HCT116 (cell line): ENCODE data around the gene SNX8. TPM values are rescaled to one million over a fixed set of nuclear protein-coding genes. Genes with fewer than 3 reads are reported as not detected.
A peak's percentile ranks its signal among the peaks of the same experiment; 100 is the strongest.

Experiments used
- ATAC-seq: fragments of 200-7000 bp; cut with Tn5 transposase; 2 replicates; pipeline ENCODE4 v1.9.1; 2020; ENCODE audit warnings: mild to moderate bottlenecking, moderate library complexity
- BruUV-seq: library from RNA; stranded (reverse); fragments of 400-500 nt; replicated peaks from 2 replicates; lab custom pipeline; 2021; lab: Mats Ljungman, UMichigan
- CTCF ChIA-PET: fragments of 300-600 bp; sonication (Branson Sonifier 250); formaldehyde crosslinking; loops from one replicate; lab custom pipeline; 2021; ENCODE audit warnings: antibody characterized with exemption; lab: Charles Lee
- POLR2A ChIA-PET: fragments of 300-600, 350-600 bp; sonication (Branson Sonifier 250); formaldehyde crosslinking; loops from one replicate; lab custom pipeline; 2021; ENCODE audit warnings: antibody characterized with exemption; lab: Charles Lee
- RAD21 ChIA-PET, 2 experiments: fragments of 300-600 bp; sonication (Branson Sonifier 250); formaldehyde crosslinking; loops; one replicate each; lab custom pipeline; 2023; ENCODE audit warnings: low total read pairs in 2 of 2; ENCODE audit not compliant: uncharacterized antibody in 2 of 2, unreplicated experiment in 2 of 2, low non-redundant PET in 1 of 2; lab: Charles Lee
- DNase-seq: peaks from one replicate; pipeline ENCODE4 v3.0.0-alpha.2; 2010; ENCODE audit warnings: low read depth, low spot score
- H2AFZ ChIP-seq: fragments of 200-600 bp; shearing (Covaris generic), sonication (generic); 2 replicates; pipeline ENCODE4 v1.6.1; 2017; ENCODE audit warnings: low read depth, mixed run types, mixed read lengths, antibody characterized with exemption, low read length; ENCODE audit not compliant: poor library complexity, severe bottlenecking
- H3K27ac ChIP-seq: 2 replicates; pipeline ENCODE4 v1.5.1; 2012; ENCODE audit warnings: low read depth, low read length
- H3K27me3 ChIP-seq: fragments of 200-600 bp; sonication (generic); 2 replicates; pipeline ENCODE4 v1.6.1; 2016; ENCODE audit warnings: mixed run types, low read length, mixed read lengths; ENCODE audit not compliant: insufficient read depth
- H3K36me3 ChIP-seq, 2 experiments: fragments of 200-500 bp in 1 of 2; fragments of 200-600 bp in 1 of 2; sonication (Bioruptor generic) in 1 of 2; sonication (generic) in 1 of 2; 2 replicates each; pipeline versions ENCODE4 v1.5.1 to v1.6.1; 2014 to 2016; ENCODE audit warnings: low read length in 2 of 2, inconsistent platforms in 1 of 2, mixed read lengths in 1 of 2, mixed run types in 1 of 2; ENCODE audit not compliant: insufficient read depth in 2 of 2, control insufficient read depth in 1 of 2
- H3K4me1 ChIP-seq, 2 experiments: fragments of 200-600 bp in 1 of 2; sonication (generic) in 1 of 2; 2 replicates each; pipeline versions ENCODE4 v1.5.1 to v1.6.1; 2012 to 2017; ENCODE audit warnings: low read length in 2 of 2, inconsistent platforms in 1 of 2, mild to moderate bottlenecking in 1 of 2, mixed read lengths in 1 of 2, mixed run types in 1 of 2, moderate library complexity in 1 of 2; ENCODE audit not compliant: insufficient read depth in 2 of 2, control insufficient read depth in 1 of 2
- H3K4me2 ChIP-seq: fragments of 200-600 bp; sonication (generic); 2 replicates; pipeline ENCODE4 v1.6.1; 2017; ENCODE audit warnings: mixed run types, low read length, mixed read lengths
- H3K4me3 ChIP-seq, 2 experiments: fragments of 200-600 bp in 1 of 2; sonication (generic) in 1 of 2; replicated peaks in 1 of 2; 2 replicates each; pipeline ENCODE4 v1.5.1; 2011 to 2016; ENCODE audit warnings: low read length in 2 of 2, control low read depth in 1 of 2, low read depth in 1 of 2, mild to moderate bottlenecking in 1 of 2, mixed read lengths in 1 of 2, mixed run types in 1 of 2
- H3K79me2 ChIP-seq: fragments of 200-600 bp; sonication (generic); 2 replicates; pipeline ENCODE4 v1.6.1; 2017; ENCODE audit warnings: mild to moderate bottlenecking, mixed run types, low read length, moderate library complexity, mixed read lengths; ENCODE audit not compliant: insufficient read depth
- H3K9ac ChIP-seq: fragments of 200-600 bp; sonication (generic); 2 replicates; pipeline ENCODE4 v1.6.1; 2016; ENCODE audit warnings: low read length, mixed read lengths
- H3K9me2 ChIP-seq: fragments of 200-600 bp; sonication (generic), shearing (Covaris generic); 2 replicates; pipeline ENCODE4 v1.6.1; 2017; ENCODE audit warnings: mixed run types, mild to moderate bottlenecking, moderate library complexity; ENCODE audit not compliant: insufficient read depth
- H3K9me3 ChIP-seq, 2 experiments: fragments of 200-500 bp in 1 of 2; fragments of 200-600 bp in 1 of 2; sonication (Bioruptor generic) in 1 of 2; sonication (generic) in 1 of 2; 2 replicates each; pipeline ENCODE4 v1.6.1; 2014 to 2017; ENCODE audit warnings: low read length in 2 of 2, mixed read lengths in 2 of 2, inconsistent platforms in 1 of 2, low read depth in 1 of 2, mild to moderate bottlenecking in 1 of 2, mixed run types in 1 of 2, moderate library complexity in 1 of 2; ENCODE audit not compliant: control insufficient read depth in 1 of 2, insufficient read depth in 1 of 2
- H4K20me1 ChIP-seq: fragments of 200-600 bp; sonication (generic), shearing (Covaris generic); 2 replicates; pipeline ENCODE4 v1.6.1; 2017; ENCODE audit warnings: mixed run types, mild to moderate bottlenecking, moderate library complexity; ENCODE audit not compliant: insufficient read depth
- EGR1 ChIP-seq: IDR thresholded peaks from 2 replicates; pipeline ENCODE4 v1.6.1; 2012; ENCODE audit warnings: low read depth
- EZH2 ChIP-seq: fragments of 200-600 bp; sonication (generic); IDR thresholded peaks from 2 replicates; pipeline ENCODE4 v1.6.1; 2017; ENCODE audit warnings: antibody characterized with exemption, mixed run types
- POLR2A ChIP-seq: IDR thresholded peaks from 2 replicates; pipeline ENCODE4 v1.7.0; 2011; ENCODE audit warnings: borderline replicate concordance; ENCODE audit not compliant: insufficient read depth, insufficient read length; ENCODE audit errors: extremely low read depth
- SP1 ChIP-seq: IDR thresholded peaks from 2 replicates; pipeline ENCODE4 v1.6.1; 2012; ENCODE audit warnings: low read depth
- SRF ChIP-seq: IDR thresholded peaks from 2 replicates; pipeline ENCODE4 v1.6.1; 2012; ENCODE audit warnings: low read depth
- ZFX ChIP-seq: fragments of 450-650 bp; IDR thresholded peaks from 2 replicates; pipeline ENCODE4 v1.6.1; 2017
- ZNF274 ChIP-seq: fragments of 200-500 bp; sonication (Bioruptor generic); IDR thresholded peaks from 2 replicates; pipeline ENCODE4 v1.6.1; 2014; ENCODE audit warnings: mild to moderate bottlenecking, low read depth, low read length, inconsistent platforms
- intact Hi-C: fragments of 100-400 bp; cut with micrococcal nuclease; formaldehyde crosslinking; loops from 2 replicates; pipeline ENCODE4 v1.10.0; 2022
- total RNA-seq: library from RNA; stranded (reverse); gene quantifications from one replicate; pipeline ENCODE4 v1.2.1, GENCODE V29; 2021; ENCODE audit not compliant: unreplicated experiment
- TF ChIP-seq, protein P1 (sequence below), 3 experiments: fragments of 200-600 bp in 1 of 3; sonication (generic) in 1 of 3; IDR thresholded peaks in 2 of 3; conservative IDR thresholded peaks in 1 of 3; 2 replicates each; pipeline ENCODE4 v1.5.1; 2012 to 2017; ENCODE audit warnings: low read depth in 2 of 3, low read length in 2 of 3, antibody characterized with exemption in 1 of 3, borderline replicate concordance in 1 of 3, control low read depth in 1 of 3, mild to moderate bottlenecking in 1 of 3, mixed read lengths in 1 of 3, mixed run types in 1 of 3, moderate library complexity in 1 of 3; ENCODE audit not compliant: insufficient read depth in 1 of 3

The SNX8 gene
- total RNA-seq, 1 experiment from 2014 or later = 41.7 TPM

DNA sequence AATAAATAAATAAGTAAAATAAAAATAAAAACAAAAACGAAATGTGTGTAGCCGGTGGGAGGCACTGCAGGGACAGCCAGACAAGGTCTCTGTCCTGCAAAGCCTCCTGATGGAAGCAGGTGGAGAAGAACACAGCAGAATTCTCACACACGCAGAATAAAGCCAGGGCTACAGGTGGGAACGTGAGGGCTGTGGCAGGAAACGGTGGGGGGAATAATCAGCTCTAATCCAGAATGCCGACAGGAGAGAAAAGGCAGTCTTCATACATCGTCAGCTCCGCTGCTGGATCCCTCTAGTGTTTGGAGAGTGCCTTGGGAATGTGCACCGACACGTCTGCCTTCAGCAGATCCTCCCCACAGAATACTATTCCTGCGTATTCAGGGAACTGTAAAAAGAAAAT lies 6.8 kb upstream of the SNX8 start:
- no peak overlapping the region for H3K9ac ChIP-seq
- H4K20me1 ChIP-seq = no peaks in the 10 kb centered on the region
- ChIA-PET CTCF (no interaction called here), RAD21 (no interaction called here), POLR2A (interaction anchor here (0.7 kb wide), 2 partner anchors 33 to 765 kb away, joined by 3 to 4 read pairs; no protein-coding TSS in a partner anchor)
- H3K9me3 ChIP-seq = no peaks in the 10 kb centered on the region
- intact Hi-C loops = no loop called here
- H3K9me2 ChIP-seq = no peaks in the 10 kb centered on the region
- H3K4me3 ChIP-seq = no peak overlapping the region
- H3K36me3 ChIP-seq = no peaks in the 10 kb centered on the region
- peak overlapping the region; percentile 26 for H2AFZ ChIP-seq
- no peaks in the 10 kb centered on the region for H3K27me3 ChIP-seq
- no TSS peak for BruUV-seq
- TF ChIP-seq SRF (no peak), ZFX (no peak), ZNF274 (no peak), EZH2 (no peak), POLR2A (no peak), SP1 (no peak), EGR1 (no peak)
- TF ChIP-seq, protein P1, sequence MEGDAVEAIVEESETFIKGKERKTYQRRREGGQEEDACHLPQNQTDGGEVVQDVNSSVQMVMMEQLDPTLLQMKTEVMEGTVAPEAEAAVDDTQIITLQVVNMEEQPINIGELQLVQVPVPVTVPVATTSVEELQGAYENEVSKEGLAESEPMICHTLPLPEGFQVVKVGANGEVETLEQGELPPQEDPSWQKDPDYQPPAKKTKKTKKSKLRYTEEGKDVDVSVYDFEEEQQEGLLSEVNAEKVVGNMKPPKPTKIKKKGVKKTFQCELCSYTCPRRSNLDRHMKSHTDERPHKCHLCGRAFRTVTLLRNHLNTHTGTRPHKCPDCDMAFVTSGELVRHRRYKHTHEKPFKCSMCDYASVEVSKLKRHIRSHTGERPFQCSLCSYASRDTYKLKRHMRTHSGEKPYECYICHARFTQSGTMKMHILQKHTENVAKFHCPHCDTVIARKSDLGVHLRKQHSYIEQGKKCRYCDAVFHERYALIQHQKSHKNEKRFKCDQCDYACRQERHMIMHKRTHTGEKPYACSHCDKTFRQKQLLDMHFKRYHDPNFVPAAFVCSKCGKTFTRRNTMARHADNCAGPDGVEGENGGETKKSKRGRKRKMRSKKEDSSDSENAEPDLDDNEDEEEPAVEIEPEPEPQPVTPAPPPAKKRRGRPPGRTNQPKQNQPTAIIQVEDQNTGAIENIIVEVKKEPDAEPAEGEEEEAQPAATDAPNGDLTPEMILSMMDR (IDR thresholded peaks at IDR 0.05 in 2 of 3, conservative IDR thresholded peaks at IDR 0.05 in 1 of 3; ENCODE audit: borderline replicate concordance in 1 of 3, insufficient read depth in 1 of 3, low read depth in 2 of 3, low read length in 2 of 3) = peak in 1 of 3 experiments; percentile 12; a peak in 1 of 6 replicates
- H3K4me2 ChIP-seq = no peak overlapping the region; the same call in 1 of the 2 replicates
- H3K4me1 ChIP-seq = no peaks in the 10 kb centered on the region
- ATAC-seq (peak; percentile 73), DNase-seq (no peak)
- H3K27ac ChIP-seq = no peak overlapping the region
- H3K79me2 ChIP-seq = no peaks in the 10 kb centered on the region
